Ascending aorta (tissue), 2 donors: ENCODE data around the gene ZNF629. TPM values are rescaled to one million over a fixed set of nuclear protein-coding genes. Genes with fewer than 3 reads are reported as not detected.

Source experiments
- DNase-seq, 2 donors: peaks; one replicate each; pipeline ENCODE4 v3.0.0-alpha.2; 2019; ENCODE audit warnings: low spot score in 2 of 2
- H3K27ac ChIP-seq, 2 donors: fragments of 200-600 bp; sonication (generic); one replicate each; pipeline ENCODE4 v1.5.1; 2016 to 2017; ENCODE audit warnings: mild to moderate bottlenecking in 1 of 2
- H3K27me3 ChIP-seq: fragments of 200-600 bp; sonication (generic); one replicate; pipeline ENCODE4 v1.5.1; 2017
- H3K36me3 ChIP-seq, 2 donors: fragments of 200-600 bp; sonication (generic); one replicate each; pipeline ENCODE4 v1.5.1; 2016
- H3K4me1 ChIP-seq, 2 donors: fragments of 200-600 bp; sonication (generic); one replicate each; pipeline ENCODE4 v1.5.1; 2016 to 2017; ENCODE audit warnings: mild to moderate bottlenecking in 1 of 2
- H3K4me3 ChIP-seq, 2 donors: fragments of 200-600 bp; sonication (generic); one replicate each; pipeline ENCODE4 v1.5.1; 2016 to 2017; ENCODE audit warnings: mild to moderate bottlenecking in 1 of 2
- H3K9me3 ChIP-seq, 2 donors: fragments of 200-600 bp; sonication (generic); one replicate each; pipeline ENCODE4 v1.5.1; 2016
- CTCF ChIP-seq, 3 experiments: fragments of 200-600 bp in 2 of 3; fragments of 450-650 bp in 1 of 3; sonication (generic) in 2 of 3; IDR thresholded peaks; one replicate each; pipeline ENCODE4 v1.5.1; 2016 to 2019; ENCODE audit warnings: antibody characterized with exemption in 3 of 3, mild to moderate bottlenecking in 1 of 3, moderate library complexity in 1 of 3
- intact Hi-C: fragments of 100-400 bp; cut with DNase I; formaldehyde crosslinking; loops from one replicate; pipeline ENCODE4 v1.15.1; 2023
- total RNA-seq: library from RNA; depleted of rRNA; stranded (reverse); fragments of >200 nt; gene quantifications from one replicate; pipeline ENCODE4 v1.1.0, GENCODE V29; 2016

The ZNF629 gene
- total RNA-seq, 1 donor from 2014 or later: 12.3 TPM

GRCh38 chr16:30741461-30741914 lies 45.5 kb downstream of the ZNF629 start:
- intact Hi-C loops: no loop called here
- Histone ChIP-seq H3K27ac (peak overlapping the region; percentile 67 to 69), H3K27me3 (no peaks in the 10 kb centered on the region), H3K4me3 (no peak overlapping the region), H3K36me3 (peaks cover 39 to 41% of the 10 kb centered on the region in 2 donors), H3K9me3 (no peaks in the 10 kb centered on the region), H3K4me1 (peaks cover 8 to 22% of the 10 kb centered on the region in 2 donors)
- no peak for TF ChIP-seq CTCF (IDR thresholded peaks at IDR 0.05)
- DNase-seq: no peak

- intact Hi-C loops: no loop called here
- Histone ChIP-seq H3K9me3 (no peaks in the 10 kb centered on the region), H3K4me1 (peaks cover 8 to 22% of the 10 kb centered on the region in 2 donors), H3K4me3 (no peak overlapping the region), H3K27me3 (no peaks in the 10 kb centered on the region), H3K36me3 (peaks cover 48 to 49% of the 10 kb centered on the region in 2 donors), H3K27ac (peak overlapping the region; percentile 67 to 69)
- peak; percentile 44 to 88 for DNase-seq
- TF ChIP-seq CTCF (IDR thresholded peaks at IDR 0.05): no peak
Observed at GRCh38 chr16:30740364-30741251, 46.4 kb downstream of the ZNF629 start.

GRCh38 chr16:30738984-30739951 lies 47.7 kb downstream of the ZNF629 start:
- H3K27ac ChIP-seq: peak overlapping the region; percentile 67 to 69
- H3K36me3 ChIP-seq: peaks cover 49 to 58% of the 10 kb centered on the region in 2 donors
- H3K9me3 ChIP-seq: no peaks in the 10 kb centered on the region
- no peak for DNase-seq
- no peaks in the 10 kb centered on the region for H3K27me3 ChIP-seq
- H3K4me1 ChIP-seq: peaks cover 8 to 22% of the 10 kb centered on the region in 2 donors
- no peak overlapping the region for H3K4me3 ChIP-seq
- no peak for TF ChIP-seq CTCF (IDR thresholded peaks at IDR 0.05)
- intact Hi-C loops: no loop called here

GRCh38 chr16:30737794-30738648 lies 49.0 kb downstream of the ZNF629 start:
- DNase-seq: no peak

More at GRCh38 chr16:30737794-30738648, 49.0 kb downstream of the ZNF629 start:
- peaks cover 8 to 22% of the 10 kb centered on the region in 2 donors for H3K4me1 ChIP-seq
- H3K9me3 ChIP-seq: no peaks in the 10 kb centered on the region
- no peak overlapping the region for H3K27ac ChIP-seq
- peaks cover 61 to 64% of the 10 kb centered on the region in 2 donors for H3K36me3 ChIP-seq
- TF ChIP-seq CTCF (IDR thresholded peaks at IDR 0.05): no peak
- intact Hi-C loops: no loop called here
- H3K27me3 ChIP-seq: no peaks in the 10 kb centered on the region
- H3K4me3 ChIP-seq: no peak overlapping the region
